ENCODE data around the gene ADGRF4.

- TF ChIP-seq, protein P1, sequence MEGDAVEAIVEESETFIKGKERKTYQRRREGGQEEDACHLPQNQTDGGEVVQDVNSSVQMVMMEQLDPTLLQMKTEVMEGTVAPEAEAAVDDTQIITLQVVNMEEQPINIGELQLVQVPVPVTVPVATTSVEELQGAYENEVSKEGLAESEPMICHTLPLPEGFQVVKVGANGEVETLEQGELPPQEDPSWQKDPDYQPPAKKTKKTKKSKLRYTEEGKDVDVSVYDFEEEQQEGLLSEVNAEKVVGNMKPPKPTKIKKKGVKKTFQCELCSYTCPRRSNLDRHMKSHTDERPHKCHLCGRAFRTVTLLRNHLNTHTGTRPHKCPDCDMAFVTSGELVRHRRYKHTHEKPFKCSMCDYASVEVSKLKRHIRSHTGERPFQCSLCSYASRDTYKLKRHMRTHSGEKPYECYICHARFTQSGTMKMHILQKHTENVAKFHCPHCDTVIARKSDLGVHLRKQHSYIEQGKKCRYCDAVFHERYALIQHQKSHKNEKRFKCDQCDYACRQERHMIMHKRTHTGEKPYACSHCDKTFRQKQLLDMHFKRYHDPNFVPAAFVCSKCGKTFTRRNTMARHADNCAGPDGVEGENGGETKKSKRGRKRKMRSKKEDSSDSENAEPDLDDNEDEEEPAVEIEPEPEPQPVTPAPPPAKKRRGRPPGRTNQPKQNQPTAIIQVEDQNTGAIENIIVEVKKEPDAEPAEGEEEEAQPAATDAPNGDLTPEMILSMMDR (IDR thresholded peaks at IDR 0.05; ENCODE audit: insufficient read depth, low read depth, low read length) = no peak
- TF ChIP-seq EZH2 (IDR thresholded peaks at IDR 0.05; ENCODE audit: insufficient read depth, low read length) = no peak
Measured at GRCh38 chr6:47700596-47700995, 2.2 kb downstream of the ADGRF4 start.
